BLaER1 treated with 17β-estradiol and CSF1 and Interleukin-3, amounts not matched to agents 10 nM and 100 nM (cell line): Measurements from ENCODE around the gene TBCB.

Source experiments
- H3K27ac ChIP-seq, 11 experiments: shearing (Covaris generic); formaldehyde crosslinking; 2 replicates each; pipeline ENCODE4 v1.8.1; 2022
- H3K27me3 ChIP-seq, 11 experiments: shearing (Covaris generic); formaldehyde crosslinking; 2 replicates each; pipeline ENCODE4 v1.8.1; 2022
- H3K36me3 ChIP-seq, 11 experiments: shearing (Covaris generic); formaldehyde crosslinking; 2 replicates each; pipeline ENCODE4 v1.8.1; 2022
- H3K4me1 ChIP-seq, 10 experiments: shearing (Covaris generic); formaldehyde crosslinking; 2 replicates each; pipeline ENCODE4 v1.8.1; 2022
- H3K4me2 ChIP-seq, 11 experiments: shearing (Covaris generic); formaldehyde crosslinking; 2 replicates each; pipeline ENCODE4 v1.8.1; 2022
- H3K4me3 ChIP-seq, 10 experiments: shearing (Covaris generic); formaldehyde crosslinking; 2 replicates each; pipeline ENCODE4 v1.8.1; 2022
- H3K9ac ChIP-seq, 11 experiments: shearing (Covaris generic); formaldehyde crosslinking; 2 replicates each; pipeline ENCODE4 v1.8.1; 2022
- H3K9me3 ChIP-seq, 11 experiments: shearing (Covaris generic); formaldehyde crosslinking; replicated peaks in 1 of 11; 2 replicates each; pipeline ENCODE4 v1.8.1; 2022
- H4K20me1 ChIP-seq, 11 experiments: shearing (Covaris generic); formaldehyde crosslinking; 2 replicates each; pipeline ENCODE4 v1.8.1; 2022
- Cebpa-rat ChIP-seq, 11 experiments: shearing (Covaris generic); IDR thresholded peaks; 2 replicates each; pipeline ENCODE4 v1.8.1; 2022

TBCB gene

DNA sequence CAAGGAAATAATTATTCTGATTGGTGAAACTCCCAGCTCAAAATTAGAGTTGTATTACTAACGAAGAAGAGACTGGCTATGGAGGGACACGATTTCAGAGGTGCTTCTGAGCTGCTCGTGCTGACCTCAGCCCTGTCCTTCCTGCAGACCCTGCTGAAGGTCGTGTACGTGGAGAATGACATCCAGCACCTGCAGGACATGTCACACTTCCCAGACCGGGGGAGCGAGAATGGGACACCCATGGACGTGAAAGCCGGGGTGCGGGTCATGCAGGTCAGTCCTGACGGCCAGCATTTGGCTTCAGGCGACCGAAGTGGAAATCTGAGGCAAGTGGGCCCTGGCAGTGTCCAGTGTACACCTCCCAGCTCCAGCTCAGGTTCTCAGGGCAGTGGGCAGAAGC, 32.4 kb upstream of the TBCB start:
- no peak for TF ChIP-seq Cebpa-rat (IDR thresholded peaks at IDR 0.05)
- Histone ChIP-seq H3K4me3 (no peak overlapping the region), H3K4me1 (no peaks in the 10 kb centered on the region), H3K27ac (no peak overlapping the region), H3K4me2 (no peak overlapping the region), H3K9ac (no peak overlapping the region), H4K20me1 (peaks cover 0 to 42% (median 0%) of the 10 kb centered on the region in 11 experiments; a peak in 5 of 22 replicates), H3K27me3 (no peaks in the 10 kb centered on the region), H3K36me3 (peaks cover 24 to 100% (median 95%) of the 10 kb centered on the region in 11 experiments), H3K9me3 (no peaks in the 10 kb centered on the region)

DNA sequence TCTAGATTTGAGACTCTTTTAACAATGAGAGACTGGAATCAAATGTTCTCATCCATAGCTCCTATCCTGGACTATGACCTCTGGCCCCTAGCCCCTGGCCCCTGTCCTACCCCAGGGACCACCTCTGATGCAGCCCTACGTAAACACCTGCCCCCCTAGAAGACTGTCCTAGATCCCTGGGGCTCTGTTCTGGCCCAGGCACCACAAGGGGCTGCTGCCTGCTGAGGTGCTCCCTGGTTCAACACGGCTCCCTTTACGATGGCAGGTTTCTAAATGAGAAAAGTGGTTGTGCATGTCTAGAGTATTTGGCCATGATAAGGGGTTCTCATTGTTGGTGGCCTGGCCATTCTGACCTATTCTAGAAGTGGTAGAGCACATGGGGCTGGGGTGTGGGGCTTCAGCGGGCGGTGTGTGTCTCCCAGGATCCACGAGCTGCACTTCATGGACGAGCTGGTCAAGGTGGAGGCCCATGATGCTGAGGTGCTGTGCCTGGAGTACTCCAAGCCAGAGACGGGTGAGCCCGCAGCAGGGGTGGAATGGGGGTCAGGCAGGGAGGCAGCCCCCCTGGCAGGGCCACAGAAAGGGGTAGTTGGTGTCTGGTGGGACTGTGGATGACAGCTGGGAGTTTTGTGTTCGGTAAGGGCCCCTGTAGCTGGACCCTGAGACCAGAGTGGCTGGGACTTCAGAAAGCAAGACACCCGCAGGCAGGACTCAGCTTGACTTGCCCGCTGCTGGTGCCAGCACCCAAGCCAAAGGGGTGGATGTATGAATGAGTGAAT, 30.8 kb upstream of the TBCB start:
- H3K9me3 ChIP-seq, result no peaks in the 10 kb centered on the region
- H3K4me3 ChIP-seq, result no peak overlapping the region
- H3K27ac ChIP-seq, result no peak overlapping the region
- no peak for TF ChIP-seq Cebpa-rat (IDR thresholded peaks at IDR 0.05)
- no peak overlapping the region for H3K9ac ChIP-seq
- peaks cover 24 to 100% (median 99%) of the 10 kb centered on the region in 11 experiments for H3K36me3 ChIP-seq
- H3K4me1 ChIP-seq, result no peaks in the 10 kb centered on the region
- peaks cover 0 to 48% (median 0%) of the 10 kb centered on the region in 11 experiments; a peak in 5 of 22 replicates for H4K20me1 ChIP-seq
- H3K4me2 ChIP-seq, result no peak overlapping the region
- no peaks in the 10 kb centered on the region for H3K27me3 ChIP-seq

DNA sequence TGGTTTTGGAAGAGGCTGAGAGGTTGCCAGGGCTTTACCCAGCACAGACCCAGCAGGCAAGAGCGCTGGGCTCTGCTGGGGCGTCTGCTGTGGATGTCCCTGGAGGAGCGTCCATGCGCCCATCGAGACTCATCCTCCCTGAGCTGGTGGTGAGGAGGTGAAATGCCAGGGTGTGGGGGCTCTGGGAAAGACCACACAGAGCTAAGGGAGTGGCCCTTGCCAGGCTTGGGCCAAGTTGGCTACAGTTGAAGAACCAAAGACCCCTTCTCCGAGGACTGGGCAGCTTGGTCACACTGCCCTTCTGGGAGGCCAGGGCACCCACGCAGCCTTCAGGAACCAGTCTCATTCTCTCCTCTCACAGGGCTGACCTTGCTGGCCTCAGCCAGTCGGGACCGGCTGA, 28.9 kb upstream of the TBCB start:
- H3K4me1 ChIP-seq, result no peaks in the 10 kb centered on the region
- H4K20me1 ChIP-seq, result peaks cover 0 to 63% (median 0%) of the 10 kb centered on the region in 11 experiments; a peak in 5 of 22 replicates
- no peak overlapping the region for H3K4me3 ChIP-seq
- no peak overlapping the region for H3K4me2 ChIP-seq
- H3K27ac ChIP-seq, result no peak overlapping the region
- H3K27me3 ChIP-seq, result no peaks in the 10 kb centered on the region
- TF ChIP-seq Cebpa-rat (IDR thresholded peaks at IDR 0.05), result no peak
- H3K36me3 ChIP-seq, result peaks cover 22 to 100% (median 99%) of the 10 kb centered on the region in 11 experiments
- H3K9me3 ChIP-seq, result no peaks in the 10 kb centered on the region
- no peak overlapping the region for H3K9ac ChIP-seq

DNA sequence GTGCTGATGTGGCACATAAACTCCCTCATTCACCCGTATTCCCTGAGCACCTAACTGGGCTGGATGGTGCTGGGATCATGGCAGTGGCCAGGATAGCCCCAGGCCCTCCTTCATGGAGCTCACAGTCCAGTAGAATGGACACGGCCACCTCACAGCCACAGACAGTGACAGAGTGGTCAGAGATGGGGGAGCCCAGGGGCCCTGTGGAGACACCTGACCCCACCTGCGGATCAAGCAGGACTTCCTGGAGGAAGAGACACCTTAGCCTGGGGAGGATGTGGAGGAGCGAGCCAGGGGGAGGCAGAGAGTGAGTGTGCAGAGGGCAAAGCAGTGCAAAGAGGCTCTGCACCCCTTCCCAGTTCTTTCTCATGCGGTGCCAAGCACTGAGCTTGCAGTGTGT, 25.4 kb upstream of the TBCB start:
- no peak overlapping the region for H3K27ac ChIP-seq
- H3K27me3 ChIP-seq, result no peaks in the 10 kb centered on the region

DNA sequence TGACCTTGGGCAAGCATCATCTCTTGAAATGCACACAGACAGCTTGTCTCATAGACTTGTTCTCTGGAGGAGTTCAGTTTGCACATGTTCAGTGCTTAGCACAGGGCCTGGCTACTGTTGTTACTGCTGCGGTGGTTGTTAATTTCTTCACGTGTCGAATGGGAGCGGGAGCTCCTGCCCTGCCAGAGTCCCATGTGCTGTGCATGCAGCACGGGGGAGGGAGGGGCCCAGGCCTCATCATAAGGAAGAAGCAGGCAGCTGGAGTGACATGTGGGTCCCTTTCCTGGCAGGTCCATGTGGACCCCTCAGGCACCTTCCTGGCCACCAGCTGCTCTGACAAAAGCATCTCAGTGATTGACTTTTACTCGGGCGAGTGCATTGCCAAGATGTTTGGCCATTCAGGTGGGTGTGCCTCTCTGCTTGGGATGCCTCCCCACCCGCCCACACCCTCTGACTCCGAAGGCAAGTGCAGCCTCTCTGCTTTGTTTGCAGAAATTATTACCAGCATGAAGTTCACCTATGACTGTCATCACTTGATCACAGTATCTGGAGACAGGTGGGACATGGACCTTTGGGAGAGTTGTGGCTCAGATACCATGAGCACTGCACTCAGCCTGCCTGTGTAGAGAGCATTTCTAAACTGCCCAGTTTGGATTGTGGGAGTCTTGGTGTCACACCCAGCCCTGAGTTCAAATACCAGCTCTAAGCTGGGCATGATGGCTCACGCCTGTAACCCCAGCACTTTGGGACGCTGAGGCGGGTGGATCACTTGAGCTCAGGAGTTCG, 24.2 kb upstream of the TBCB start:
- Histone ChIP-seq H3K36me3 (peaks cover 4 to 100% (median 98%) of the 10 kb centered on the region in 11 experiments), H3K4me2 (no peak overlapping the region), H3K27me3 (no peaks in the 10 kb centered on the region), H3K4me3 (no peak overlapping the region), H3K9me3 (no peaks in the 10 kb centered on the region), H3K9ac (no peak overlapping the region), H3K27ac (no peak overlapping the region), H4K20me1 (peaks cover 0 to 49% (median 0%) of the 10 kb centered on the region in 11 experiments; a peak in 4 of 22 replicates), H3K4me1 (no peaks in the 10 kb centered on the region)
- TF ChIP-seq Cebpa-rat (IDR thresholded peaks at IDR 0.05), result no peak

More for the DNA sequence above, 25.4 kb upstream of the TBCB start:
- Histone ChIP-seq H4K20me1 (peaks cover 0 to 50% (median 0%) of the 10 kb centered on the region in 11 experiments; a peak in 4 of 22 replicates), H3K9me3 (no peaks in the 10 kb centered on the region), H3K9ac (no peak overlapping the region), H3K4me1 (no peaks in the 10 kb centered on the region), H3K4me2 (no peak overlapping the region), H3K36me3 (peaks cover 5 to 100% (median 97%) of the 10 kb centered on the region in 11 experiments), H3K4me3 (no peak overlapping the region)
- TF ChIP-seq Cebpa-rat (IDR thresholded peaks at IDR 0.05), result no peak

DNA sequence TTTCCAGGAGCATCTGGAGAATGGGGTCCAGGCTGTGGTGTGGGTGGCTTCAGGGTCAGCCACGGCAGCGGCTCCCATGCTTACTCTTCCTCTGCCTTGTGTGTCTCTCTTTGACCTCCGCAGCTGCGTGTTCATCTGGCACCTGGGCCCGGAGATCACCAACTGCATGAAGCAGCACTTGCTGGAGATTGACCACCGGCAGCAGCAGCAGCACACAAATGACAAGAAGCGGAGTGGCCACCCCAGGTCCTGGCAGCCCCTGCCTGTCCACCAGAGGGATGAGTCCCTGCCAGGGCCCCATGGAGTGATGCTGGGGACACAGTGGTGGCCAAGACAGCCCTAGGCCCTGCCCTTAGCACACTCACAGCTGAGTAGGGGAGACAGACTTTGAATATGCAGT, 22.7 kb upstream of the TBCB start:
- Histone ChIP-seq H3K9me3 (no peaks in the 10 kb centered on the region), H3K36me3 (peaks cover 6 to 100% (median 96%) of the 10 kb centered on the region in 11 experiments; a peak in 21 of 22 replicates), H3K27me3 (no peaks in the 10 kb centered on the region), H3K4me3 (no peak overlapping the region), H3K9ac (0 out of 22 replicates have a peak overlapping the region, but pooled peaks of 1 of the 11 experiments have one; percentile 22), H3K4me1 (no peaks in the 10 kb centered on the region), H4K20me1 (peaks cover 0 to 43% (median 0%) of the 10 kb centered on the region in 11 experiments; a peak in 4 of 22 replicates), H3K27ac (no peak overlapping the region), H3K4me2 (no peak overlapping the region)
- no peak for TF ChIP-seq Cebpa-rat (IDR thresholded peaks at IDR 0.05)

DNA sequence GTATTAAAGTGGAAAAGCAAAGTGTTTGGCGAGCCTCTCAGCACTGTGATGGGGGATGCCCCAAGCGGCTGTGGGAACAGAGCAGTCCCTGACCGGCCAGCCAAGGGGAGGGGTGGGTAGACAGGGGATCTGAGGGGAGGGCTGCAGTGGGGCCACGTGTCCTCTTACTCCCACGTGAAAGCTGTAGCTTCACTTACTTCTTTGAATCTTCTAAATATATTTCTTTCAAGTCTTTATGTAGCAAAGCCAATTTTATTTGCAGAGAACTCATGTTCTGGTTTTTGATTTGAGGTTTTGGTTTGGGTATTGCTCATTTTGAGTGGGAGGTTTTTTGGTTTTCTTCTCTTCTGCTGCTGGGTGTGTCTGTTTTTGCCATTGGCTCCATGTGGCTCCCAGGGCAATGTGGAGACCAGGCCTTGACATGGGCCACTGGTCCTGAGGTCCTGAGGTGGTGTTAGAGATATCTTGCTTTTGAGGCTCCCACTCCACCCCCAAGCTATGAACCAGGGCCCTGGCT, 22.1 kb upstream of the TBCB start:
- TF ChIP-seq Cebpa-rat (IDR thresholded peaks at IDR 0.05), result no peak
- Histone ChIP-seq H3K4me2 (no peak overlapping the region), H3K36me3 (peaks cover 6 to 100% (median 96%) of the 10 kb centered on the region in 11 experiments; a peak in 21 of 22 replicates)

DNA sequence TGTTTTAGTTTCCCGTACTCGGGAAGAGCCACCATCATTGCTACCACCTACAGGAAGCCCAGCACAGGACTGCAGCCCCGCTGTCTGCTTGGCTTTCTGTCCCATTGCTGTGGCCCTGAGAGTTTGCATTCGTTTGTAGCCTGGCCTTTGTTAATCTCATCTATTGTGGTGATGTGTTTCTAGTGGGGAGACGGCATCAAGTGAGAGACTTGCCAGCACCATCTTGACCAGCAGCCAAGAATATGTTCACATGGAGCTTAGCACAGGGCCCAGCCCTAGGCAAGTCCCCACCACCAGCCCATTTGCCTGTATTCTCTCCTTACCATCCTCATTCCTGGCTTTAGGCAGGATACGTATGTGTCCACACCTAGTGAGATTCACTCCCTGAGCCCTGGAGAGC, 21.6 kb upstream of the TBCB start:
- peaks cover 6 to 100% (median 96%) of the 10 kb centered on the region in 11 experiments; a peak in 21 of 22 replicates for H3K36me3 ChIP-seq

More for the DNA sequence above, 22.1 kb upstream of the TBCB start:
- no peaks in the 10 kb centered on the region for H3K4me1 ChIP-seq
- peaks cover 0 to 37% (median 0%) of the 10 kb centered on the region in 11 experiments; a peak in 4 of 22 replicates for H4K20me1 ChIP-seq
- H3K4me3 ChIP-seq, result no peak overlapping the region
- H3K27me3 ChIP-seq, result no peaks in the 10 kb centered on the region
- H3K27ac ChIP-seq, result no peak overlapping the region
- H3K9ac ChIP-seq, result no peak overlapping the region
- no peaks in the 10 kb centered on the region for H3K9me3 ChIP-seq

DNA sequence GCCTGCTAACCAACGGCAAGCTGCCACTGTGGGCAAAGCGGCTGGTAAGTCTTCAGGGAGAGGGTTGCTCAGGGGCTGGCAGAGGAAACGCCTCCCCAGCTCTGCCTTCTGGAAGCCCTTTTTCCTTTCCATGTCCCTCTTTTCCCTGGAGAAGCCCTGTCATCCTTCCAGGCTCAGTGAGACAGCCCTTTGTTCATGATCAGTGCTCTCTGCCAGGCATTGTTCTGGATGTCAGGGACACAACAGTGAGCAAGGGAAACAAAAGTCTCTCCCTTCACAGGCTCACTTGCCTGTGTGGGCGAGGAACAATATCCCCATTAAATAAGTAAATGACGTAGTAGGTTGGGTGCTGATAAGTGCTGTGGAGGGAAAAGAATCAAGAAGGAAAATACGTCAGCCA, 18.2 kb upstream of the TBCB start:
- no peak for TF ChIP-seq Cebpa-rat (IDR thresholded peaks at IDR 0.05)
- Histone ChIP-seq H3K9me3 (no peaks in the 10 kb centered on the region), H3K9ac (no peak overlapping the region), H3K27ac (no peak overlapping the region; a peak in 1 of 22 replicates), H4K20me1 (peaks cover 0 to 35% (median 0%) of the 10 kb centered on the region in 11 experiments; a peak in 7 of 22 replicates), H3K27me3 (no peaks in the 10 kb centered on the region), H3K4me3 (no peak overlapping the region), H3K4me1 (peaks cover 0 to 6% (median 0%) of the 10 kb centered on the region in 10 experiments; a peak in 3 of 20 replicates), H3K4me2 (no peak overlapping the region), H3K36me3 (peaks cover 6 to 100% (median 96%) of the 10 kb centered on the region in 11 experiments; a peak in 21 of 22 replicates)

More for the DNA sequence above, 21.6 kb upstream of the TBCB start:
- Histone ChIP-seq H3K27ac (no peak overlapping the region), H4K20me1 (peaks cover 0 to 36% (median 0%) of the 10 kb centered on the region in 11 experiments; a peak in 4 of 22 replicates), H3K4me2 (no peak overlapping the region), H3K4me1 (no peaks in the 10 kb centered on the region), H3K4me3 (no peak overlapping the region), H3K27me3 (no peaks in the 10 kb centered on the region), H3K9me3 (no peaks in the 10 kb centered on the region), H3K9ac (no peak overlapping the region)
- no peak for TF ChIP-seq Cebpa-rat (IDR thresholded peaks at IDR 0.05)
